Measurements from ENCODE around the gene ATP6V0A1. TPM values are rescaled to one million over a fixed set of nuclear protein-coding genes. Genes with fewer than 3 reads are reported as not detected.
"Not testable (repeated sequence)": the region's sequence is repeated elsewhere in the genome, so short reads cannot be mapped to it uniquely, and the experiment has no call there.

Gene ATP6V0A1
- polyA plus RNA-seq, 12 donors, result 17.3 to 85.3 (median 24.2) TPM; not detected in 1

- peak; percentile 75 for DNase-seq
Observed at GRCh38 chr17:42536372-42537155, 77.9 kb downstream of the ATP6V0A1 start.

DNA sequence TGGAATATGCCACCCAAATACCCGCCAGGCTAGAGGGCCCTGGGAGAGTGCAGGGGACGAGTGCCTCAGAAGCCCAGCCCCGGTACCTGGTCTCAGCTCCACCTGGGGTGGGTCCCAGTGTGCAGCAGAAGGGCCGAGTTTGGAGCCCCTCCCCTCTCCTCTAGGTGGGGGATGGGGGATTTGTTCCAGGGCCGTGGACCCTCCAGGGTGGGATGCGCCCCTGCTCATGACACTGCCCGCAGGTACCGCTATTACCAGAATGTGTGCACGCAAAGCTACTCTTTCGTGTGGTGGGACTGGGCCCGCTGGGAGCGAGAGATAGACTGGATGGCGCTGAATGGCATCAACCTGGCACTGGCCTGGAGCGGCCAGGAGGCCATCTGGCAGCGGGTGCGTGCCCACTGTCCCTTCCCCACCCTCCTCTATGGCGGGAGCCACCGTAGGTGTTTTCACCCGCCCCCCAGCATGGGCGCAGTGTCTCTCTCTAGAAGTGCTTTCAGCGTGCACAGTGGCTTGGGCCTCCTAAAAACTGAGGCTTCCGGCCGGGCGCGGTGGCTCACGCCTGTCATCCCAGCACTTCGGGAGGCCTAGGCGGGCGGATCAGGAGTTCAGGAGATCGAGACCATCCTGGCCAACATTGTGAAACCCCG, 78.6 kb downstream of the ATP6V0A1 start:
- no peak for DNase-seq

GRCh38 chr17:42537826-42538451, 79.3 kb downstream of the ATP6V0A1 start:
- DNase-seq, result no peak

GRCh38 chr17:42538482-42538881, 79.8 kb downstream of the ATP6V0A1 start:
- no peak for DNase-seq

GRCh38 chr17:42540558-42540957, 81.9 kb downstream of the ATP6V0A1 start:
- DNase-seq, result not testable (repeated sequence)

DNA sequence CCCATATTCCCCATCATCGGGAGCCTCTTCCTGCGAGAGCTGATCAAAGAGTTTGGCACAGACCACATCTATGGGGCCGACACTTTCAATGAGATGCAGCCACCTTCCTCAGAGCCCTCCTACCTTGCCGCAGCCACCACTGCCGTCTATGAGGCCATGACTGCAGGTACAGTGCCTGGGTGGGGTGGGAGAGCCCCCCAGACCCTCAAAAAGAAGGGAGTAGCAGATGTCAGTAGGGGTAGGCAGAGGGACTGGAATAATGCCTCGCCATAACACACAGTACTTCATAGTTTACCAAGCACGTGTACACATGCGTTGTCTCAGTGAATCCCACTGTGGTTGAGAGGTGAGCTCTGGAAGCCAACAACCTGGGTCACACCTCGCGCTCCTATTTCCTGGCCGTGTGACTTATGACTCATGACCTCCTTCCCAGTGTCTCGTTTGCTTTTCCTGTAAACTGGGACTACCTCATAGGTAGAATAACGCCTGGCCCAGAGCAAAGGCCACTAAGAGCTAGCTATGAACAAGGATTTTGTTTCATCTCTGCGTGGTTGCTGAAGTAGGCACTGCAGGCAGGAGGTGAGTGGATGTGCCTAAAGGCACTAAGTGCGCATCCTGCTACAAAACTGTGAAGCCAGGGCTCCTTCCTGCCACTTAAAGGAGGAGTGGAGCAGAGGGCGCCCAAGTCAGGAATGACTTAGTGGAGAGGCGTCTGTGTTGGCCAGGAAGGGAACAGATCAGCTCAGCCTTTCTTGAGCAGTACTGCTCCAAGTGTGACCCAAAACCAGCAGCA, 82.6 kb downstream of the ATP6V0A1 start:
- DNase-seq, result no peak

- DNase-seq, result no peak
Observed at GRCh38 chr17:42543190-42544079, 84.8 kb downstream of the ATP6V0A1 start.

GRCh38 chr17:42544874-42545283, 86.2 kb downstream of the ATP6V0A1 start:
- no peak for DNase-seq

GRCh38 chr17:42545755-42546505, 87.3 kb downstream of the ATP6V0A1 start:
- DNase-seq, result not testable (repeated sequence)

- DNase-seq, result no peak
Observed at GRCh38 chr17:42547001-42547461, 88.4 kb downstream of the ATP6V0A1 start.

- no peak for DNase-seq
Observed at GRCh38 chr17:42547698-42548069, 89.0 kb downstream of the ATP6V0A1 start.

DNA sequence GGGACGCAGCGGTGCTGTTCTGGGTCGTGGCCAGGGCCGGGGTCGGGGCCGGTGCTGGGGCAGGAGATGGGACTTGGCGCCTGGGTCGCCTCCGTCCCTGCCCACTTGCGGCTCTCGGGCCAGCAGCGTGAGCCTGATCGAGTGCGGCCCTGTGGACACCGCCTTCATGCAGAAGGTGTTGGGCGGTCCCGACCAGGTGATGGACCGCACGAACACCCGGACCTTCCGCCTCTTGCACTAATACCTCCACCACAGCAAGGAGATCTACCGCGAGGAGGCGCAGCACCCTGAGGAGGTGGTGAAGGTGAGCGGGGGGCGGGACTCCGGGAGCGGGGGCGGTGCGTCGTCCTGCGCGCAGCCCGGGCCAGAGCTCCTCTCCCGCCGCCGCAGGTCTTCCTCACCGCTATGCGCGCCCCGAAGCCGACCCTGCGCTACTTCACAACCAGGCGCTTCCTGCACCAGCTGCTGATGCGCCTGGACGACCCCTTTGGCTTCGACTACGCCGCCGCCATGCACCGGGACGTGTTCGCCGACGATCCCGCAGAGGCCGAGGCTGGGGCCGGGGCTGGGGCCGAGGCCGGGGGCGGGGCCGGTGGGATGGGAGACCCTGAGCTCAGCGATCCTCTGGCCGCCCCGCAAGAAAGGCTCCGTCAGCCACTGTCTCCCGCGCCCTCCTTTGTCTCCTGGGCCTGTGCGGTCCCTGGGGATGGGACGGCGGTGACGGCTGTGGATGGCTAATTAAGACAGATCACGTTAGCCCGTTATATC, 89.6 kb downstream of the ATP6V0A1 start:
- DNase-seq, result no peak

- DNase-seq, result no peak
Observed at GRCh38 chr17:42548993-42549755, 90.5 kb downstream of the ATP6V0A1 start.

DNA sequence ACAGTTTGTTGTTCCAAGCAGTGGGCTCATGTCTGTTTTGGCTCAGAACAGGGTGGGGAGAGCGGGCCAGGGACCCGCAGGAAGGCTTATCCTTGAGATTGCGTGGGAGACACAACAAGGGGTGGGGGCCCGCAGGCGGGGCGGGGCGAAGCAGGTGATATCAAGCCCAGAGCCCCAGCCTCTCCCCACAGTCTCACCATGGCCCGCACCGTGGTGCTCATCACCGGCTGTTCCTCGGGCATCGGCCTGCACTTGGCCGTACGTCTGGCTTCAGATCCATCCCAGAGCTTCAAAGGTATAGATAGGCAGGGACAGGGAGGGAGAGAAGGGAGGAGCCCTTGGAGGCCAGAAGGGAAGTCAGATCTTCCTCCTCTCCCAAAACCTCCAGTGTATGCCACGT, 94.1 kb downstream of the ATP6V0A1 start, which contains the start of gene HSD17B1:
Gene HSD17B1, plus strand, starts transcription at position 188 of the 400 bp plus-strand sequence. Its CDS starts 11 bp downstream, at position 199.
- not testable (repeated sequence) for DNase-seq

DNA sequence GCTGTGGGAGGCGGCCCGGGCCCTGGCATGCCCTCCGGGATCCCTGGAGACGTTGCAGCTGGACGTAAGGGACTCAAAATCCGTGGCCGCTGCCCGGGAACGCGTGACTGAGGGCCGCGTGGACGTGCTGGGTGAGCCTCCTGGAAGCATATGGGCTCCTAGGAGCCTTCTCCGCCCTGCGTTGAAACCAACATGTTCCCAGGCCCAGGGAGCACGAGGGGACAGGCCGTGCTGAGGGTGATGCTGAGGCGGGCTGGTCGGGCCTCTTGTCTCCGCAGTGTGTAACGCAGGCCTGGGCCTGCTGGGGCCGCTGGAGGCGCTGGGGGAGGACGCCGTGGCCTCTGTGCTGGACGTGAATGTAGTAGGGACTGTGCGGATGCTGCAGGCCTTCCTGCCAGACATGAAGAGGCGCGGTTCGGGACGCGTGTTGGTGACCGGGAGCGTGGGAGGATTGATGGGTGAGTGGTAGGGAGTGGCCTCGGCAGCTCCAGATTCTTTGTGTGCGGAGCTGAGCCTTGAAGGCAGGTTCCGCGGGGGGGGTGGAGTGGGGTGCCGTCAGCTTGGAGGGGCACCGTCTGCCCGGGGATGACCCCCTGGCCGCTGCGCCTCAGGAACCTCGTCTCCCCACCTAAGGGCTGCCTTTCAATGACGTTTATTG, 94.6 kb downstream of the ATP6V0A1 start:
- DNase-seq, result no peak

- DNase-seq, result no peak
Observed at GRCh38 chr17:42553866-42554249, 95.2 kb downstream of the ATP6V0A1 start.

DNA sequence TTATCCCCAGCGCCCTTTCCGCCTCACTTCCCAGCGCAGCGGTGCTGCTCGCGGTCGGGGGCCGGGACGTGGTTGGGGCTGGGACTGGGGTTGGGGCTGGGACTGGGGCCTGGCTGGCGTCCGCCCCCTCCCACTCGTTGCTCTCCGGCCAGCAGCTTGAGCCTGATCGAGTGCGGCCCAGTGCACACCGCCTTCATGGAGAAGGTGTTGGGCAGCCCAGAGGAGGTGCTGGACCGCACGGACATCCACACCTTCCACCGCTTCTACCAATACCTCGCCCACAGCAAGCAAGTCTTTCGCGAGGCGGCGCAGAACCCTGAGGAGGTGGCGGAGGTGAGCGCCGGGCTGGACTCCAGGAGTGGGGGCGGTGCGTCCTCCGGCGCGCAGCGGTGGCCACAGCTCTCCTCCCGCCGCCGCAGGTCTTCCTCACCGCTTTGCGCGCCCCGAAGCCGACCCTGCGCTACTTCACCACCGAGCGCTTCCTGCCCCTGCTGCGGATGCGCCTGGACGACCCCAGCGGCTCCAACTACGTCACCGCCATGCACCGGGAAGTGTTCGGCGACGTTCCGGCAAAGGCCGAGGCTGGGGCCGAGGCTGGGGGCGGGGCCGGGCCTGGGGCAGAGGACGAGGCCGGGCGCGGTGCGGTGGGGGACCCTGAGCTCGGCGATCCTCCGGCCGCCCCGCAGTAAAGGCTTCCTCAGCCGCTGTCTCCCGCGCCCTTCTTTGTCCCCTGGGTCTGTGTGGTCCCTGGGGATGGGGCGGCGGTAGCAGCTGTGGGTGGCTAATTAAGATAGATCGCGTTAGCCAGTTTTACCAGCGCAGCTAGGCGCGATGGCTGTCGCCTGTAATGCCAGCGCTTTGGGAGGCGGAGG, 95.8 kb downstream of the ATP6V0A1 start:
- peak; percentile 89 for DNase-seq

Measured in muscle of arm (tissue), 12 donors.